T-helper 1 cell treated with Interleukin-12 subunit alpha and Interleukin-12 subunit beta and Interleukin-4 antibody, amounts not matched to agents 30 μg/mL and 1 μg/mL, for 36 hours (primary cell): ENCODE results near the gene EPHA3.

ENCODE experiments used
- H3K27ac Mint-ChIP-seq: one replicate; pipeline ENCODE4 v1.8.0; 2021; ENCODE audit warnings: mild to moderate bottlenecking, mixed read lengths
- H3K27me3 Mint-ChIP-seq: one replicate; pipeline ENCODE4 v1.8.0; 2021; ENCODE audit warnings: low read depth, mixed read lengths
- H3K36me3 Mint-ChIP-seq: one replicate; pipeline ENCODE4 v1.8.0; 2021; ENCODE audit warnings: low read depth, mixed read lengths
- H3K4me1 Mint-ChIP-seq: one replicate; pipeline ENCODE4 v1.8.0; 2021; ENCODE audit warnings: low read depth, mixed read lengths
- H3K4me3 Mint-ChIP-seq: one replicate; pipeline ENCODE4 v1.8.0; 2021; ENCODE audit warnings: mild to moderate bottlenecking, moderate library complexity, mixed read lengths
- H3K9me3 Mint-ChIP-seq: one replicate; pipeline ENCODE4 v1.8.0; 2021; ENCODE audit warnings: mixed read lengths

The EPHA3 gene

GRCh38 chr3:89113344-89113743 is 5.9 kb downstream of the EPHA3 start:
- peaks cover 13% of the 10 kb centered on the region for H3K27me3 Mint-ChIP-seq
- H3K36me3 Mint-ChIP-seq, result no peaks in the 10 kb centered on the region
- H3K9me3 Mint-ChIP-seq, result no peaks in the 10 kb centered on the region
- H3K4me1 Mint-ChIP-seq, result no peaks in the 10 kb centered on the region
- no peak overlapping the region for H3K4me3 Mint-ChIP-seq
- no peak overlapping the region for H3K27ac Mint-ChIP-seq

- no peaks in the 10 kb centered on the region for H3K4me1 Mint-ChIP-seq
- H3K4me3 Mint-ChIP-seq, result peak overlapping the region; percentile 31
- no peaks in the 10 kb centered on the region for H3K9me3 Mint-ChIP-seq
- no peak overlapping the region for H3K27ac Mint-ChIP-seq
- H3K27me3 Mint-ChIP-seq, result peaks cover 8% of the 10 kb centered on the region
- H3K36me3 Mint-ChIP-seq, result no peaks in the 10 kb centered on the region
Measured at GRCh38 chr3:89113893-89114840, 6.7 kb downstream of the EPHA3 start.

GRCh38 chr3:89114841-89115223 is 7.4 kb downstream of the EPHA3 start:
- Mint-ChIP-seq H3K4me3 (no peak overlapping the region), H3K27ac (no peak overlapping the region), H3K36me3 (no peaks in the 10 kb centered on the region), H3K4me1 (no peaks in the 10 kb centered on the region), H3K9me3 (no peaks in the 10 kb centered on the region), H3K27me3 (peaks cover 8% of the 10 kb centered on the region)

GRCh38 chr3:89116476-89116875 is 9.1 kb downstream of the EPHA3 start:
- Mint-ChIP-seq H3K4me3 (no peak overlapping the region), H3K27ac (no peak overlapping the region), H3K9me3 (no peaks in the 10 kb centered on the region), H3K4me1 (no peaks in the 10 kb centered on the region), H3K36me3 (no peaks in the 10 kb centered on the region), H3K27me3 (peaks cover 8% of the 10 kb centered on the region)

GRCh38 chr3:89138048-89138447 is 30.6 kb downstream of the EPHA3 start:
- Mint-ChIP-seq H3K27ac (no peak overlapping the region), H3K36me3 (no peaks in the 10 kb centered on the region), H3K4me3 (no peak overlapping the region)

GRCh38 chr3:89139870-89140269 is 32.4 kb downstream of the EPHA3 start:
- Mint-ChIP-seq H3K36me3 (no peaks in the 10 kb centered on the region), H3K4me3 (no peak overlapping the region), H3K27me3 (no peaks in the 10 kb centered on the region), H3K9me3 (no peaks in the 10 kb centered on the region), H3K27ac (no peak overlapping the region), H3K4me1 (no peaks in the 10 kb centered on the region)

More at GRCh38 chr3:89138048-89138447, 30.6 kb downstream of the EPHA3 start:
- Mint-ChIP-seq H3K4me1 (no peaks in the 10 kb centered on the region), H3K9me3 (no peaks in the 10 kb centered on the region), H3K27me3 (no peaks in the 10 kb centered on the region)

- Mint-ChIP-seq H3K27ac (no peak overlapping the region), H3K27me3 (no peaks in the 10 kb centered on the region), H3K4me3 (no peak overlapping the region), H3K9me3 (no peaks in the 10 kb centered on the region), H3K36me3 (no peaks in the 10 kb centered on the region), H3K4me1 (no peaks in the 10 kb centered on the region)
Measured at GRCh38 chr3:89144080-89144479, 36.7 kb downstream of the EPHA3 start.

GRCh38 chr3:89145995-89146394 is 38.6 kb downstream of the EPHA3 start:
- no peak overlapping the region for H3K4me3 Mint-ChIP-seq
- H3K27me3 Mint-ChIP-seq, result no peaks in the 10 kb centered on the region
- H3K9me3 Mint-ChIP-seq, result no peaks in the 10 kb centered on the region
- no peaks in the 10 kb centered on the region for H3K36me3 Mint-ChIP-seq
- H3K4me1 Mint-ChIP-seq, result no peaks in the 10 kb centered on the region
- H3K27ac Mint-ChIP-seq, result no peak overlapping the region

- no peaks in the 10 kb centered on the region for H3K36me3 Mint-ChIP-seq
- no peaks in the 10 kb centered on the region for H3K27me3 Mint-ChIP-seq
- no peak overlapping the region for H3K27ac Mint-ChIP-seq
- H3K4me3 Mint-ChIP-seq, result no peak overlapping the region
- H3K4me1 Mint-ChIP-seq, result no peaks in the 10 kb centered on the region
- no peaks in the 10 kb centered on the region for H3K9me3 Mint-ChIP-seq
Measured at GRCh38 chr3:89154416-89154815, 47.0 kb downstream of the EPHA3 start.

GRCh38 chr3:89155811-89156210 is 48.4 kb downstream of the EPHA3 start:
- H3K9me3 Mint-ChIP-seq, result no peaks in the 10 kb centered on the region
- no peaks in the 10 kb centered on the region for H3K36me3 Mint-ChIP-seq
- no peak overlapping the region for H3K27ac Mint-ChIP-seq
- H3K4me1 Mint-ChIP-seq, result no peaks in the 10 kb centered on the region
- no peaks in the 10 kb centered on the region for H3K27me3 Mint-ChIP-seq
- H3K4me3 Mint-ChIP-seq, result no peak overlapping the region

GRCh38 chr3:89157575-89157974 is 50.2 kb downstream of the EPHA3 start:
- H3K27ac Mint-ChIP-seq, result no peak overlapping the region
- no peaks in the 10 kb centered on the region for H3K4me1 Mint-ChIP-seq
- no peaks in the 10 kb centered on the region for H3K27me3 Mint-ChIP-seq
- no peaks in the 10 kb centered on the region for H3K36me3 Mint-ChIP-seq
- H3K9me3 Mint-ChIP-seq, result no peaks in the 10 kb centered on the region
- no peak overlapping the region for H3K4me3 Mint-ChIP-seq

GRCh38 chr3:89159605-89160004 is 52.2 kb downstream of the EPHA3 start:
- H3K4me3 Mint-ChIP-seq, result no peak overlapping the region
- no peaks in the 10 kb centered on the region for H3K27me3 Mint-ChIP-seq
- no peaks in the 10 kb centered on the region for H3K4me1 Mint-ChIP-seq
- no peaks in the 10 kb centered on the region for H3K9me3 Mint-ChIP-seq
- no peak overlapping the region for H3K27ac Mint-ChIP-seq
- no peaks in the 10 kb centered on the region for H3K36me3 Mint-ChIP-seq

GRCh38 chr3:89164774-89165173 is 57.4 kb downstream of the EPHA3 start:
- no peaks in the 10 kb centered on the region for H3K4me1 Mint-ChIP-seq
- H3K9me3 Mint-ChIP-seq, result no peaks in the 10 kb centered on the region
- H3K27me3 Mint-ChIP-seq, result no peaks in the 10 kb centered on the region
- H3K36me3 Mint-ChIP-seq, result no peaks in the 10 kb centered on the region
- no peak overlapping the region for H3K27ac Mint-ChIP-seq
- no peak overlapping the region for H3K4me3 Mint-ChIP-seq

- no peak overlapping the region for H3K27ac Mint-ChIP-seq
- H3K9me3 Mint-ChIP-seq, result no peaks in the 10 kb centered on the region
- no peaks in the 10 kb centered on the region for H3K27me3 Mint-ChIP-seq
- H3K36me3 Mint-ChIP-seq, result no peaks in the 10 kb centered on the region
- H3K4me1 Mint-ChIP-seq, result no peaks in the 10 kb centered on the region
- H3K4me3 Mint-ChIP-seq, result no peak overlapping the region
Measured at GRCh38 chr3:89165636-89166263, 58.3 kb downstream of the EPHA3 start.
